K562 (cell line): Measurements from ENCODE around the gene CCNY. TPM values are rescaled to one million over a fixed set of nuclear protein-coding genes. Genes with fewer than 3 reads are reported as not detected.

Source experiments
- ATAC-seq: fragments of 200-7000 bp; cut with Tn5 transposase; 3 replicates; pipeline ENCODE4 v1.9.1; 2020; ENCODE audit warnings: moderate library complexity
- BruUV-seq: library from RNA; stranded (reverse); fragments of 400-500 nt; replicated peaks from 2 replicates; lab custom pipeline; 2021; lab: Mats Ljungman, UMichigan
- CTCF ChIA-PET: fragments of 300-600 bp; formaldehyde crosslinking; extraction: SDS; loops from one replicate; lab custom pipeline; 2021; ENCODE audit warnings: low intra/inter-chr PET ratio; lab: Yijun Ruan, JAX
- POLR2A ChIA-PET: fragments of 300-600, 350-650 bp; sonication (Branson Sonifier 250); formaldehyde crosslinking; extraction: SDS; loops from one replicate; lab custom pipeline; 2021; ENCODE audit warnings: antibody characterized with exemption, inconsistent platforms; lab: Yijun Ruan, JAX
- DNase-seq, 4 experiments: peaks; one replicate each; pipeline versions ENCODE4 v3.0.0 to v3.0.0-alpha.2; 2011 to 2018; ENCODE audit warnings: low spot score in 3 of 4, mixed read lengths in 3 of 4; ENCODE audit errors: extremely low read depth in 1 of 4
- FAIRE-seq: peaks from 2 replicates; lab custom pipeline; 2011; peaks lifted over from hg19 to GRCh38; lab: Jason Lieb, UNC
- H2AFZ ChIP-seq: 2 replicates; pipeline ENCODE4 v1.6.0; 2011; ENCODE audit warnings: low read depth, low read length, control low read depth, inconsistent platforms
- H3K27ac ChIP-seq: fragments of 200-600 bp; 3 replicates; pipeline ENCODE4 v1.8.0; 2011; ENCODE audit warnings: low read depth, mild to moderate bottlenecking, control low read depth, inconsistent platforms, low read length, moderate library complexity, mixed read lengths; ENCODE audit errors: extremely low read depth
- H3K27me3 ChIP-seq, 2 experiments: fragments of 300-600 bp in 1 of 2; 2 replicates in 1 of 2; 3 replicates in 1 of 2; pipeline versions ENCODE4 v1.6.0 to v1.8.0; 2011; ENCODE audit warnings: inconsistent platforms in 2 of 2, low read length in 2 of 2, mild to moderate bottlenecking in 1 of 2, mixed read lengths in 1 of 2, moderate library complexity in 1 of 2; ENCODE audit not compliant: control insufficient read depth in 2 of 2, insufficient read depth in 2 of 2
- H3K36me3 ChIP-seq: fragments of 300-600 bp; 3 replicates; pipeline ENCODE4 v1.8.0; 2011; ENCODE audit warnings: mild to moderate bottlenecking, low read length, inconsistent platforms; ENCODE audit not compliant: control insufficient read depth, insufficient read depth
- H3K4me1 ChIP-seq, 2 experiments: fragments of 200-600 bp in 1 of 2; replicated peaks in 1 of 2; 2 replicates in 1 of 2; 3 replicates in 1 of 2; pipeline versions ENCODE4 v1.5.1 to v1.8.0; 2011; ENCODE audit warnings: inconsistent platforms in 2 of 2, low read length in 2 of 2, mild to moderate bottlenecking in 1 of 2, mixed read lengths in 1 of 2, moderate library complexity in 1 of 2; ENCODE audit not compliant: control insufficient read depth in 2 of 2, insufficient read depth in 2 of 2
- H3K4me2 ChIP-seq: 2 replicates; pipeline ENCODE4 v1.6.1; 2011; ENCODE audit warnings: low read length, control low read depth, inconsistent platforms, mixed read lengths; ENCODE audit not compliant: insufficient read depth
- H3K4me3 ChIP-seq: fragments of 200-600 bp; sonication (generic), shearing (Covaris generic); 2 replicates; pipeline ENCODE4 v1.5.1; 2016; ENCODE audit warnings: control low read depth, inconsistent platforms
- H3K79me2 ChIP-seq: fragments of 200-600 bp; 3 replicates; pipeline ENCODE4 v1.8.0; 2011; ENCODE audit warnings: low read length, inconsistent platforms; ENCODE audit not compliant: control insufficient read depth, insufficient read depth
- H3K9ac ChIP-seq, 2 experiments: 2 replicates each; pipeline versions ENCODE4 v1.6.0 to v1.6.1; 2011; ENCODE audit warnings: low read depth in 2 of 2, low read length in 2 of 2, control low read depth in 1 of 2, inconsistent platforms in 1 of 2, mild to moderate bottlenecking in 1 of 2, mixed read lengths in 1 of 2; ENCODE audit not compliant: insufficient read depth in 1 of 2
- H3K9me1 ChIP-seq: one replicate; pipeline ENCODE4 v1.6.0; 2011; ENCODE audit warnings: inconsistent platforms, mild to moderate bottlenecking, low read length, moderate library complexity; ENCODE audit not compliant: control insufficient read depth, insufficient read depth
- H3K9me3 ChIP-seq: replicated peaks from 2 replicates; pipeline ENCODE4 v1.5.1; 2011; ENCODE audit warnings: low read depth, low read length, inconsistent platforms; ENCODE audit not compliant: control insufficient read depth, insufficient read depth
- H4K20me1 ChIP-seq: replicated peaks from 2 replicates; pipeline ENCODE4 v1.6.1; 2011; ENCODE audit warnings: low read length, inconsistent platforms, mixed read lengths; ENCODE audit not compliant: control insufficient read depth, insufficient read depth
- BHLHE40 ChIP-seq: IDR thresholded peaks from 2 replicates; pipeline ENCODE4 v1.6.1; 2011; ENCODE audit warnings: low read length, improper control_type of control experiment
- EP400 ChIP-seq: fragments of 450-650 bp; IDR thresholded peaks from 2 replicates; pipeline ENCODE4 v1.6.1; 2017; ENCODE audit warnings: antibody characterized with exemption, mild to moderate bottlenecking, moderate library complexity
- ERF ChIP-seq: fragments of 450-650 bp; formaldehyde crosslinking; IDR thresholded peaks from 2 replicates; pipeline ENCODE4 v1.4.0; 2020; ENCODE audit warnings: mild to moderate bottlenecking, mixed read lengths
- ETV1 ChIP-seq: fragments of 450-650 bp; conservative IDR thresholded peaks from 2 replicates; pipeline ENCODE4 v1.6.1; 2016; ENCODE audit warnings: missing genetic modification characterization, control low read depth, low read depth, missing compliant biosample characterization
- HMBOX1 ChIP-seq: sonication (generic); IDR thresholded peaks from 2 replicates; pipeline ENCODE4 v1.6.1; 2016
- KHSRP ChIP-seq: fragments of 450-650 bp; IDR thresholded peaks from 2 replicates; pipeline ENCODE4 v1.6.1; 2017
- MAFK ChIP-seq: IDR thresholded peaks from 2 replicates; pipeline ENCODE4 v1.6.1; 2011; ENCODE audit warnings: low read length, improper control_type of control experiment
- MTF1 ChIP-seq: fragments of 250-450 bp; sonication (Bioruptor Pico); IDR thresholded peaks from 2 replicates; pipeline ENCODE4 v1.9.0; 2021; ENCODE audit warnings: moderate library complexity, mild to moderate bottlenecking, inconsistent platforms, borderline replicate concordance
- NR2C1 ChIP-seq, 2 experiments: fragments of 450-650 bp; IDR thresholded peaks; 2 replicates each; pipeline ENCODE4 v1.6.1; 2017; ENCODE audit warnings: mild to moderate bottlenecking in 2 of 2, antibody characterized with exemption in 1 of 2, inconsistent platforms in 1 of 2, missing compliant biosample characterization in 1 of 2, missing genetic modification characterization in 1 of 2
- PCBP2 ChIP-seq: fragments of 200-400 bp; formaldehyde crosslinking; IDR thresholded peaks from 2 replicates; pipeline ENCODE4 v1.6.1; 2018; ENCODE audit warnings: low read length, low read depth, mild to moderate bottlenecking, moderate library complexity; ENCODE audit not compliant: poor library complexity, severe bottlenecking
- PHTF2 ChIP-seq: fragments of 250-450 bp; sonication (Bioruptor Pico); IDR thresholded peaks from 2 replicates; pipeline ENCODE4 v1.5.0; 2021; ENCODE audit warnings: mild to moderate bottlenecking
- PKNOX1 ChIP-seq: fragments of 450-650 bp; IDR thresholded peaks from 2 replicates; pipeline ENCODE4 v1.6.1; 2016
- RBM15 ChIP-seq: fragments of 200-400 bp; formaldehyde crosslinking; IDR thresholded peaks from 2 replicates; pipeline ENCODE4 v1.6.1; 2018; ENCODE audit warnings: mild to moderate bottlenecking, low read length, moderate library complexity; ENCODE audit not compliant: insufficient read depth
- TAF9B ChIP-seq: fragments of 450-650 bp; IDR thresholded peaks from 2 replicates; pipeline ENCODE4 v1.6.1; 2018; ENCODE audit warnings: mild to moderate bottlenecking; ENCODE audit not compliant: partially characterized antibody
- ZNF174 ChIP-seq: fragments of 250-450 bp; sonication (Bioruptor Pico); IDR thresholded peaks from 2 replicates; pipeline ENCODE4 v1.4.0; 2020; ENCODE audit warnings: mild to moderate bottlenecking
- ZNF197 ChIP-seq: fragments of 200-800 bp; sonication (Bioruptor generic); IDR thresholded peaks from 2 replicates; pipeline ENCODE4 v1.6.1; 2016; ENCODE audit warnings: low read depth, missing genetic modification characterization, missing compliant biosample characterization
- ZNF24 ChIP-seq: fragments of 450-650 bp; IDR thresholded peaks from 2 replicates; pipeline ENCODE4 v1.6.1; 2016
- ZNF655 ChIP-seq: fragments of 250-450 bp; sonication (Bioruptor Pico); IDR thresholded peaks from 2 replicates; pipeline ENCODE4 v1.5.0; 2021
- ZNF717 ChIP-seq: fragments of 250-450 bp; sonication (Bioruptor Pico); IDR thresholded peaks from 2 replicates; pipeline ENCODE4 v1.5.0; 2021
- WGBS: fragments of 100-300 bp; shearing (Covaris generic); methylation state at CpG from one replicate; pipeline ENCODE4 v1.1.6; 2016; ENCODE audit warnings: low coverage, mixed read lengths; ENCODE audit not compliant: insufficient coverage; ENCODE audit errors: missing lambda C conversion rate; 5-methylcytosine and 5-hydroxymethylcytosine counted together
- in situ Hi-C: fragments of 300-500 bp; cut with MboI; formaldehyde crosslinking; loops from 4 replicates; pipeline ENCODE4 v1.15.0; 2018; ENCODE audit warnings: inconsistent platforms, mixed read lengths
- intact Hi-C: fragments of 100-400 bp; cut with micrococcal nuclease; formaldehyde crosslinking; loops from 2 replicates; pipeline ENCODE4 v1.14.2; 2022
- polyA plus RNA-seq, 8 experiments: library from polyadenylated mRNA; depleted of rRNA in 4 of 8; stranded (reverse) in 5 of 8; unstranded in 3 of 8; fragments of >200 nt; fragmentation: Nextera tagmentation in 2 of 8; fragmentation: Illumina TruSeq in 1 of 8; extraction: Ambion mirVana in 2 of 8; extraction: Trizol in 1 of 8; gene quantifications; 2 replicates each; pipeline versions ENCODE4 v1.2.1 to v1.2.3, GENCODE V29; 2011 to 2014; ENCODE audit warnings: inconsistent platforms in 1 of 8, missing spikeins in 1 of 8
- total RNA-seq, 7 experiments: library from RNA; depleted of rRNA in 6 of 7; stranded (reverse); fragments of >200 nt in 6 of 7; fragmentation: Illumina TruSeq in 2 of 7; extraction: Trizol in 2 of 7; gene quantifications; 2 replicates each; pipeline versions ENCODE4 v1.2.1 to v1.2.3, GENCODE V29; 2011 to 2021; ENCODE audit warnings: low replicate concordance in 1 of 7

The CCNY gene
- total and polyA plus RNA-seq, 9 of the 15 experiments (the other 6 are each of a cell fraction or from before 2014, with no cell fraction given) = 8.4 to 109 (median 38.6) TPM

- H3K9me1 ChIP-seq = no peaks in the 10 kb centered on the region
- in situ Hi-C loops = no loop called here
- no peaks in the 10 kb centered on the region for H3K79me2 ChIP-seq
- no peak for ATAC-seq
- BruUV-seq = no TSS peak
- FAIRE-seq = no peak
- H4K20me1 ChIP-seq = 0 out of 2 replicates have a peak, but pooled peaks cover 5% of the 10 kb centered on the region
- H3K9ac ChIP-seq = no peak overlapping the region
- intact Hi-C loops = no loop called here
- no peak overlapping the region for H3K27ac ChIP-seq
- TF ChIP-seq ETV1 (tag) (no peak), MAFK (no peak), TAF9B (no peak), PKNOX1 (no peak), EP400 (no peak), BHLHE40 (no peak), ZNF655 (CRISPR knock-in tag) (no peak), NR2C1 (IDR thresholded peaks at IDR 0.05) (no peak), NR2C1 (tag; IDR thresholded peaks at IDR 0.05) (no peak), ZNF717 (no peak), MTF1 (CRISPR knock-in tag) (no peak), ZNF174 (CRISPR knock-in tag) (no peak), ERF (CRISPR knock-in tag) (no peak), RBM15 (no peak), ZNF197 (CRISPR knock-in tag) (no peak), PHTF2 (CRISPR knock-in tag) (no peak), ZNF24 (no peak), HMBOX1 (no peak), PCBP2 (no peak), KHSRP (no peak)
- TF ChIP-seq, all 486 proteins: peak for 0
- no peak for DNase-seq
- peaks cover 28 to 33% of the 10 kb centered on the region in 2 experiments for H3K27me3 ChIP-seq
- no peaks in the 10 kb centered on the region for H3K36me3 ChIP-seq
- H3K4me1 ChIP-seq = no peaks in the 10 kb centered on the region
- H3K4me2 ChIP-seq = no peak overlapping the region
- POLR2A ChIA-PET = no interaction called here
- CTCF ChIA-PET = no interaction called here
- no peak overlapping the region for H3K4me3 ChIP-seq
- H3K9me3 ChIP-seq = no peaks in the 10 kb centered on the region
- WGBS = 2% methylated on average over 3 of the region's 3 CpGs
- no peak overlapping the region for H2AFZ ChIP-seq
These were observed 244.1 kb downstream of the CCNY start for GRCh38 chr10:35580423-35580770.
